ENCODE data around the gene CDH18. TPM values are rescaled to one million over a fixed set of nuclear protein-coding genes. Genes with fewer than 3 reads are reported as not detected.

The CDH18 gene
- total RNA-seq, 1 donor from 2014 or later, result not detected

DNA sequence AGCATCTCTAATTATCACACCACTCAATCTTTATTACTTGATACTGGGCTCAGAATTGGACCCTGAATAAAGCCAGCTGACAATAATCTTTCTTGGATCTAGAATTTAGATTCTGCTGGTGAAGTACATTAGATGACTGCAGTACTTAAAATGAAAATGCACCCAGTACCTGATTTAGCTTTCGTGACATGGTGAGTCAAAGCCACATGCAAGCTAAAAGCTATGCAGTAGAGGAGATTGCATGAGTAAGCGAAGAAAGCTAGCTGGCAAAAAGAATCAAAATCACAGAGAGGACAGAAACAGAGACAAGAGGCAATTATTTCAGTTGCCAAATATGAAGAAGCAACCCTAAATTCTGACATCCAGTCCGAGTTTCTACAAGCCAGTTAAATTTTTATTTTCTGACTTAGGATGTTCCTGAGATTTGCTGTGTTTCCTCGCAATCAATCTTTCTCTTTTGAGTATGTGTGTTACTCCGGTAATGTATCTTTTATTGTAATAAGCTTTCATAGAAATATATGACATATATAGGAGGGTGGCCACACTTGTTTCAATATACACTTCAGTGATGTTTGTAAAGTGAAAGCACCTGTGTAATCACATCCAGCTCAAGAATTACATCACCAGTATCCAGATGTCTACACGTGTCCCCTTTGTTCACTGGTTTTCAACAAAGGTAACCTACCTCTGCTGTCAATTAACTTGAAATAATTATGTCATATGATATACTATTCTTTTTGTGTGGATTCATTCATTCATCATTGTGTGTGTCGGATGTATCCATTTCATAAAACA, 101.7 kb downstream of the CDH18 start:
- H3K9me3 Mint-ChIP-seq, result no peaks in the 10 kb centered on the region
- H3K36me3 Mint-ChIP-seq (ENCODE audit: low read depth), result no peaks in the 10 kb centered on the region
- DNase-seq (no peak), ATAC-seq (ENCODE audit: low read depth) (no peak)
- H3K27me3 Mint-ChIP-seq, result no peaks in the 10 kb centered on the region
- no peak overlapping the region for H3K27ac Mint-ChIP-seq
- TF ChIP-seq, protein P1, sequence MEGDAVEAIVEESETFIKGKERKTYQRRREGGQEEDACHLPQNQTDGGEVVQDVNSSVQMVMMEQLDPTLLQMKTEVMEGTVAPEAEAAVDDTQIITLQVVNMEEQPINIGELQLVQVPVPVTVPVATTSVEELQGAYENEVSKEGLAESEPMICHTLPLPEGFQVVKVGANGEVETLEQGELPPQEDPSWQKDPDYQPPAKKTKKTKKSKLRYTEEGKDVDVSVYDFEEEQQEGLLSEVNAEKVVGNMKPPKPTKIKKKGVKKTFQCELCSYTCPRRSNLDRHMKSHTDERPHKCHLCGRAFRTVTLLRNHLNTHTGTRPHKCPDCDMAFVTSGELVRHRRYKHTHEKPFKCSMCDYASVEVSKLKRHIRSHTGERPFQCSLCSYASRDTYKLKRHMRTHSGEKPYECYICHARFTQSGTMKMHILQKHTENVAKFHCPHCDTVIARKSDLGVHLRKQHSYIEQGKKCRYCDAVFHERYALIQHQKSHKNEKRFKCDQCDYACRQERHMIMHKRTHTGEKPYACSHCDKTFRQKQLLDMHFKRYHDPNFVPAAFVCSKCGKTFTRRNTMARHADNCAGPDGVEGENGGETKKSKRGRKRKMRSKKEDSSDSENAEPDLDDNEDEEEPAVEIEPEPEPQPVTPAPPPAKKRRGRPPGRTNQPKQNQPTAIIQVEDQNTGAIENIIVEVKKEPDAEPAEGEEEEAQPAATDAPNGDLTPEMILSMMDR (IDR thresholded peaks at IDR 0.05), result no peak
- CTCF ChIA-PET, result no interaction called here
- no peaks in the 10 kb centered on the region for H3K4me1 Mint-ChIP-seq
- POLR2A ChIA-PET, result no interaction called here
- no peak overlapping the region for H3K4me3 Mint-ChIP-seq
- intact Hi-C loops (cut with micrococcal nuclease), result no loop called here

DNA sequence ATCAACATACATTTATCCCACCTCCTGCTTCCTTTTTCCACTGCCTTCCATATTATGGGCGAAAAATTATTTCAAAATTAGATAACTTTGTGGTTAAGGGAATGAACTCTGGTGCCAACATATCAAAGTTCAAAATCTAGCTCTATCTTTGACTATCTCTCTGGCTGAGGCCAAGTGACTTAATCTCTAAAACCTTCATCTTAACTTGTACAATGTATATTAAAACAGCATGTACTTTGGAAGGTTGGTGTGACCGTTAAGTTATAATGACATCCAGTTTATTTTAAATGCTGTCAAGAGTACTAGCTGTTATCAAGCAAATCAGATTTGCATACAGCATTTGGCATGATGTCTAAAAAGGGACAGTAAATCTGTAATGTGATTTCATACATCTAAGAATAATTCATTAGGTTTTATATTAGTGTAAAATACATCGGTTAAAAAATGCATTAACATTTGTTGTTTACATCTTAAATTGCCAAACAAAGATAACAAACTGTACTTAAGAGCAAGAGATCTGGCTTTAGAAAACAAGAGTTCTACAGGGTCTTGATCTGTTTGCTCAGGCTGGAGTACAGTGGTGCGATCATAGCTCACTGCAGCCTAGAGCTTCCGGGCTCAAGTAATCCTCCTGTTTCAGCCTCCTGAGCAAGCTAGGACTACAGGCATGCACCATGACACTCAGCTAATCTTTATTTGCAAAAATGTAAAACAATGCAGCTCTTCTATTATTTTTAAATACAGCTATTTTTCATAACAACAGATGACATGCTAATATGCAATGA, 102.8 kb downstream of the CDH18 start:
- CTCF ChIA-PET, result no interaction called here
- Mint-ChIP-seq H3K27me3 (no peaks in the 10 kb centered on the region), H3K36me3 (ENCODE audit: low read depth) (no peaks in the 10 kb centered on the region), H3K27ac (no peak overlapping the region), H3K4me3 (no peak overlapping the region), H3K4me1 (no peaks in the 10 kb centered on the region), H3K9me3 (no peaks in the 10 kb centered on the region)
- POLR2A ChIA-PET, result no interaction called here
- intact Hi-C loops (cut with micrococcal nuclease), result no loop called here
- DNase-seq (no peak), ATAC-seq (ENCODE audit: low read depth) (no peak)
- TF ChIP-seq, protein P1 (IDR thresholded peaks at IDR 0.05), result no peak

DNA sequence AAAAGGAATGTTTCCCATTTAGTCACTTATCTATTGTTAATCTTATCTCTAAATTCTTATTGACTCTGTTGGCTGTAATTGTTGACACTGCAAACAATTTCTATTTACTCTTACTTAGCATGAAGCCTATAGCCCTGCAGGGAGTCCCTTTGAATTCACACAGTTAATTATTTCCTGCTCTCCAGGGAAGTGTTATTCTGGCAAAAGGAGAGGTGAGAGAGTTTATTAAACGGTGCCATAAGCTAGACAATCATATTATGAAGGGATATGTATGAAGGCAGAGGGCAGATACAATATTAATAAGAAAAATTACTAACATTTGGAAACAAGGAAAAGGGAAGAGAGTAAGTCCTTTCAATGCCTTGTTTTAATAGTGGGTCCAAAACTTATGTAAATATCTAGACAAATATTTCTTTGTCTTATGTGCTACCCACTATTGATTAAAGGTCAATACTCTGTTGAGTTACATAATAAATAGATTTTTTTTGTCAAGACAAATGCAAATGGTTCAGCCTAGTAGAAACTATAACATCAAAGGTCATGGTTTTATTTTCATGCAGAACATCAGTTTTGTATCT, 107.1 kb downstream of the CDH18 start:
- H3K4me3 Mint-ChIP-seq, result no peak overlapping the region
- no peak overlapping the region for H3K27ac Mint-ChIP-seq
- ATAC-seq (ENCODE audit: low read depth), result no peak
- intact Hi-C loops (cut with micrococcal nuclease), result no loop called here
- H3K4me1 Mint-ChIP-seq, result no peaks in the 10 kb centered on the region
- no peak for DNase-seq
- H3K27me3 Mint-ChIP-seq, result no peaks in the 10 kb centered on the region
- TF ChIP-seq, protein P1 (IDR thresholded peaks at IDR 0.05), result no peak
- no peaks in the 10 kb centered on the region for H3K9me3 Mint-ChIP-seq
- ChIA-PET POLR2A (no interaction called here), CTCF (no interaction called here)
- H3K36me3 Mint-ChIP-seq (ENCODE audit: low read depth), result no peaks in the 10 kb centered on the region

DNA sequence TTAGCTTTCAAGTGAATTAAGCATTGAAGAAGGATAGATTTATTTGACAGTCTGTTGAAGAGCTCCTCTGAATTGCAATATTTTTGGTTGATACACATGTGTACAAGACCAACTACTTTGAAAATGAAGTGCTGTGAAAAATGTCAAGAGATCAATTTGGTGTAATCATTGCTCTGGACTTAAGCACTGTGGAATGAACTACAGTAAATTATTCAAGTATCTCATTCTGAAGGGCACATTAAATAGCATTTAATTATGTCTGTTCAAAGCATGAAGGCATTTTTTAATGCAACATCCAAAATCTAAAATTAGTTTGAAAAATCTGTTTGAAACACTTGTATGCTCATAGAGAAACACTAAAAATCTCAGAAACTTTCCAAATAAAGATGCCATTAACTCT, 107.5 kb downstream of the CDH18 start:
- no peaks in the 10 kb centered on the region for H3K27me3 Mint-ChIP-seq
- TF ChIP-seq, protein P1 (IDR thresholded peaks at IDR 0.05), result no peak
- POLR2A ChIA-PET, result no interaction called here
- no peaks in the 10 kb centered on the region for H3K9me3 Mint-ChIP-seq
- H3K27ac Mint-ChIP-seq, result no peak overlapping the region
- H3K4me1 Mint-ChIP-seq, result no peaks in the 10 kb centered on the region
- intact Hi-C loops (cut with micrococcal nuclease), result no loop called here
- ATAC-seq (ENCODE audit: low read depth) (no peak), DNase-seq (no peak)
- CTCF ChIA-PET, result no interaction called here
- no peaks in the 10 kb centered on the region for H3K36me3 Mint-ChIP-seq (ENCODE audit: low read depth)
- no peak overlapping the region for H3K4me3 Mint-ChIP-seq

DNA sequence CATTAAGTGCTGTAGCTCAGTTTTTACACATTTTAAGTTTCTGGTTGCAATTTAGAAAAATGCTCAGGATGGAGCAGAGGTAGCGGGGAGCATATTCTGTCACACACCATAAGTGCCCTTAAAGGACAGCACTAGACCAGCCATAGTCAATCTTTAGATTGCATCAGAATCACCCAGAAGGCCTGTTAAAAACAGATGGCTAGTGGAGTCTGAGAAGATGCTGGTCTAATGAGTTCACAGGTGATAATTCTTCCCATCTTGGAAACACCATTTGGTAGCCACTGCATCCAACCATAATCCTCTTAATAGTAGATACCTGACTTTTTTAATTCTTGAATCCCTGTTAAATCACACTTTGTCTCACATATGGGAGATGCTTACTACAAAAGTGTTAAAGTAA, 113.2 kb downstream of the CDH18 start:
- no peak for DNase-seq
- ChIA-PET CTCF (no interaction called here), POLR2A (no interaction called here)
- TF ChIP-seq, protein P1 (IDR thresholded peaks at IDR 0.05), result no peak
- intact Hi-C loops (cut with micrococcal nuclease), result no loop called here
- peaks cover 6% of the 10 kb centered on the region for H3K9me3 Mint-ChIP-seq
- no peak overlapping the region for H3K27ac Mint-ChIP-seq
- no peaks in the 10 kb centered on the region for H3K4me1 Mint-ChIP-seq
- no peak overlapping the region for H3K4me3 Mint-ChIP-seq
- H3K27me3 Mint-ChIP-seq, result no peaks in the 10 kb centered on the region
- no peak for ATAC-seq (ENCODE audit: low read depth)
- H3K36me3 Mint-ChIP-seq (ENCODE audit: low read depth), result no peaks in the 10 kb centered on the region

Data from activated B cell treated with CpG ODN at 0.5 μM for 24 hours (primary cell).